NCI-H82 treated with DMSO at 0.1 percent for 48 hours (cell line): Measurements from ENCODE around the gene EID2.
A peak's percentile ranks its signal among the peaks of the same experiment; 100 is the strongest.

ENCODE experiments used
- DNase-seq: peaks from one replicate; lab custom pipeline; 2025; ENCODE audit not compliant: unreplicated experiment; lab: John Stamatoyannopoulos, UW

Gene EID2, protein sequence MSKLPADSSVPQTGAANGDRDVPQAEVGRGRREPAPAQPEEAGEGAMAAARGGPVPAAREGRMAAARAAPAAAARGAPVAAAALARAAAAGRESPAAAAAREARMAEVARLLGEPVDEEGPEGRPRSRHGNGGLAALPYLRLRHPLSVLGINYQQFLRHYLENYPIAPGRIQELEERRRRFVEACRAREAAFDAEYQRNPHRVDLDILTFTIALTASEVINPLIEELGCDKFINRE

GRCh38 chr19:39539518-39540332 is at the start of gene EID2:
Gene EID2, minus strand, starts transcription at chr19:39540161. Its CDS starts 82 bp downstream, at chr19:39540079.
- peak; percentile 86 for DNase-seq

DNA sequence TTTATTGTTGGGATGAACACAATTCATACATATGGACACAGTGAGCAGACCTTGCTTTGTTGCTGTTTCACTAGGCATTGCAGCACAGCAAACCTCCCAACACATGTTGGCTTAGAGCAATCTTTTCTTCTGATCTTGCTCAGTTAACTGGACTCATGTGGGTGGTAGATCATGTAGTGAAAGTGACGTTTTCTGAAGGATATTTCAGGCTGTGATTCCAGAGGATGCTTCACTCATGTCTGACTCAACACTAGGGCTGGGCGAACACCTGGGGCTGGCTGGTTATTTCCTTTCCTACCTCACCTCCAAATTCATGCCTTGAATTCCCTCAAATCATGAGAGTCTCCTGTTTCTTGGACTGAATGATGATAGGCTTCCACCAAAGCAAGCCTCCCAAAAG is 48.1 kb upstream of the EID2 start:
- no peak for DNase-seq

- no peak for DNase-seq
Observed at GRCh38 chr19:39587496-39587895, 47.5 kb upstream of the EID2 start.

- no peak for DNase-seq
Observed at GRCh38 chr19:39582891-39583625, 43.1 kb upstream of the EID2 start.

DNA sequence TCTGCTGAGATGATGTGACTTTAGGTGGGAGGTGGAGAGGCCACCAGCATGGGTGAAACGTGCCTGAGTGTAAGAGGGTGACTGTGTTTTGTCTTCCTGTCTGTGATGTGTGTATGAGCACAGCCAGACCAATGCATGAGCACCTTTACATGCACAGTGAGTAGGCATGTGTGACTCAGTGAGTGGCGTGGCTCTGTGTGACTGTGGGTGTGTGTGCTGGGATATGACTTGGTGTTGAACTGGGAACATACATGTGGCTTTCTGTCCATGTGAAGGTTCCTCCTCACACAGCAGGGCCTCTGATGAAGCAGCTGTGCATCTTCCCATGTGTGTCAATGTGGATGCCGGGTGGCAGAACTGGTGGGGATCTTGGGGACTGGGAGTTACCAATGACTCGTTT is 42.5 kb upstream of the EID2 start:
- DNase-seq = no peak

DNA sequence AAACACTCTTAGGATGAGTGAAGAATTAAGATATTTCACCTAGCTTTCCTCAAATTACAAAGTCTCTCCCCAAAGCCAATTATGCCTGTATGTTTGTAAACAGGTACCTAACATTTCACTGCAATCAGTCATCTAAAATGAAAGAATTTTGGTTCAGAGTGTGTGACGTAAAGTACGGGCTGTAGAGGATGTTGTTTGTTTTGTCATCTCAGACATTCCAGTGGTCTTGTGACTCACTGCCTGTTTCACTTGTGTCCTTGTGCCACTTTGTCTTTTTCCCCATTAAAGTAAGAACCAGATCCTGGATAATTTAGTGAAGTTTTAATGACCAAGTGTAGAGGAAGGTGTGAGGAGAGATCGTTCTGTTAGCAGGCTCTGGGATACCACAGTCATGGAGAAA is 28.6 kb upstream of the EID2 start:
- DNase-seq = no peak

- no peak for DNase-seq
Observed at GRCh38 chr19:39566064-39566463, 26.1 kb upstream of the EID2 start.

DNA sequence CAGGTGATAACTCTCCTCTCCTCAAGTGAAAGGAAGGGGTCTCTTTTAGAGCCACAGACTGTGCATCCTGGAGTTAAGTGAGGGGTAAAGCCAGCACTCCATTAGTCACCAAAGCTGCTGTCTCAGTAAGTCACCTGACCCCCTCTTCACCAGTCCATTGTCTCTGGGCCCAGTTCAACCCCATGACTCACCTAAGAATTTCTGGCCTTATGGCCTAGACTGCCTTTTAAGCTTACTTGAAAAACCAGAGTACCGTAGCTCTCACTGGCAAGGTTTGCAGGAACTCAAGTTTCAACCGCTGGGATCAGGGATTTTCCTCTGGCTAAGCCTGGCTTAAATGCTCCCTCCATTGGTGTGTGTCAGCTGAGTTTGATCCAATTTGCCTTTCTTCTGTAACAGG is 23.4 kb upstream of the EID2 start:
- peak; percentile 42 for DNase-seq

DNA sequence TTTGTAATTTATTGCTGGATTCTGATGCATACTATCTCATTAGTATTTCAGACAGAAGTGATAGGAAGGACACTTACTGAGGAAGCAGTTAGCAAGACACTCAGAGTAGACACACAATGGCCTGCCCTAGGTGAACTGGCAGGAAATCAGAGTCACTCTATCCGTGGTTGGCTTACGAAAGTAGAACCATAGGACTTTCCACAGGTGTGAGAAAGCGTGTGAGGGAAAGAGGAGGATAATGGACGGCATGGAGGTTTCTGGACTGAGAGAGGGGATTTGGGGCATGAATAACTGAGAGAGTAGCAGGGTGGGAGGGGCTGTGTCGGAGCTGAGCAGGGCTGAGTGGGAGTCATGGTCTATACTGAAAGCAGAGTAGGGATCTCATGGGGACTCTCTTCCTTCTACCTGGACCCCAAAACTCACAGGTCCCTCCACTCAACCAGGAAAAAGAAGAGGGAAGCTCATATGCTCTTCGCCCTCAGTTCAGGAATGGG is 18.7 kb upstream of the EID2 start:
- no peak for DNase-seq

GRCh38 chr19:39557811-39558623 is 18.1 kb upstream of the EID2 start:
- no peak for DNase-seq

- DNase-seq = no peak
Observed at GRCh38 chr19:39555883-39556282, 15.9 kb upstream of the EID2 start.

DNA sequence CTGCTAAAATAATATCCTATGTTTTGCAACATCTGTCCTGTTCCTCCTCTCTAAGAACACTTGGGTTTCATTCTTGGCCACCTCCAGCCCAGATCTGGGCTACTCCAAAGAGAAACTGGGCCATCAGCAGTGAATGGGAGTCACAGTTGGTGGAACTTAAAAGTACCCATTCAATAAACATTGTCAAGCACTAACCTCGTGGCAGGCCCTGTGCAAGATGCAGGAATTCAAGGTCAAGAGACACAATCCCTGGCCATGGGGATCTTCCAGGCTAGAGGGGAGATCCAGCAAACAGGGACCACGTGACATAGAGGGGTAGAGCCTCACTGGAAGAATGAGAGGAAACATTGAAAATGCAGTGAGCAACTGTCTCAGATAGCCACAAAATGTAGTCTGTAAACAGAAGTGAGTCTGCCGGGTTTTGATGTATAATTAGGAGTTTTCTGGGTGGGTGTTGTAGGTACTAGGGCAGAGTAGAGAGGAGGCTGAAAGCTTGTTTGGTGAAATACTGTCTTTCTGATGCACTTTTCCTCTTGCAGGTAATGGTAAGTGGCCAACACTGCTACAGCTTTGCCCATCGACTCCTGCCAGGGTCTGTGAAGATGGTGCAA is 14.8 kb upstream of the EID2 start:
- no peak for DNase-seq

DNA sequence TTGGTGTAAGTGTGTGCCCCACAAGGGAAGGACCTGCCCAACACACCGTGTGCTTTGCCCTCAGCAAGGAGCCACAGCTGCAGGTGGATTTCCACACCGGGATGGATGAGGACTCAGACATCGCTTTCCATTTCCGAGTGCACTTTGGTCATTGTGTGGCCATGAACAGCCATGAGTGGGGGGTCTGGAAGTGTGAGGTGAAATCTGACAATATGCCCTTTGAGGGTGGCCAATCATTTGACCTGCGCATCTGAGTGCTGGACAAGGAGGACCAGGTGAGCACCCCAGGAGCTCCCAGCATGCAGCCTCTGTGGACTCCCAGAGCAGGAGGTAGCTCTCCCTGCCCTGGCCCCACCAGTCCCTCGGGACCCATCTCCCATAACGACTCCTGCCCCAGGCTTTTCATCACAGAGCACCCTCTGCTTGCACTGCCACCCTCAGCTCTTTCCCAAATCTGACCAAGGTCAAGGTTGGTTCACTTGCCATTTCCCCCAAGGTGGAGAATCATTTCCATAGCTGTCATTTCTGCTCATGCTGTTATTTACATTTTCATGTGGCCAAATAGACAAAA is 13.2 kb upstream of the EID2 start:
- no peak for DNase-seq

GRCh38 chr19:39550197-39550596 is 10.2 kb upstream of the EID2 start:
- DNase-seq = no peak

DNA sequence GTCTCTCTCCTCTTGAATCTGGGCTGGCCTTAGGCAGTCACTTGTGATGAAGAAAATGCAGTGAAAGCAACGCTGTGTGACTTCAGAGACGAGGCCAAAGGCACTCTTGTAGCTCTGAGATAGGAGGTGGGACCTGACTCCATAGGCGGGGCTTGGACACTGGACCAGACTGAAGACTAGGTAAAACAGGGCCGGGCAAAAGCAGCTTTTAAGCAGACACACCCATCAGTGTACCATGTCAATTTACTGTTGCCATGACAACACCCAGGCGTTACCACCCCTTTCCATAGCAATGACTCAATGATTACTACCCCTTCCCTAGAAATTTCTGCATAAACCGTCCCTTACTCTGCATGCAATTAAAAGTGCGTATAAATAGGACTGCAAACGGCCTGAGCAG is 6.6 kb upstream of the EID2 start:
- DNase-seq = no peak

DNA sequence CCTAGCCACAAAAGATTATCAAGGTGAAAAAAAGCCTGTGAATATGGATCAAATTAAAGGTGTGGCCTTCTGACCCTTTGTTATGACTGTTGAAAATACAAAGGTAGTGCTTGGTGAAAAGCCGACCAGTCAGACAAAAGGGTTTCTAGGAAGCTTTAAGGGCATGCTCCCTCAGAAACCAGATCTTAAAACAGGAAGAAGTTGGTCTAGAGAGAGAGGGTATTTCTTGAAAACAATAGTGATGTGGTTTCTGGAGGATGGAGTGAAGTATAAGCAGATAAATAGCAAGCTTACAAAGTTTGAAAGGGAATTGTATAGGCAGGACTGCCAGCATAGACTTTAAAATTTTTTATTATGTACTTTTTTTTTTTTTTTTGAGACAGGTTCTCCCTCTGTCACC is 5.0 kb upstream of the EID2 start:
- no peak for DNase-seq

DNA sequence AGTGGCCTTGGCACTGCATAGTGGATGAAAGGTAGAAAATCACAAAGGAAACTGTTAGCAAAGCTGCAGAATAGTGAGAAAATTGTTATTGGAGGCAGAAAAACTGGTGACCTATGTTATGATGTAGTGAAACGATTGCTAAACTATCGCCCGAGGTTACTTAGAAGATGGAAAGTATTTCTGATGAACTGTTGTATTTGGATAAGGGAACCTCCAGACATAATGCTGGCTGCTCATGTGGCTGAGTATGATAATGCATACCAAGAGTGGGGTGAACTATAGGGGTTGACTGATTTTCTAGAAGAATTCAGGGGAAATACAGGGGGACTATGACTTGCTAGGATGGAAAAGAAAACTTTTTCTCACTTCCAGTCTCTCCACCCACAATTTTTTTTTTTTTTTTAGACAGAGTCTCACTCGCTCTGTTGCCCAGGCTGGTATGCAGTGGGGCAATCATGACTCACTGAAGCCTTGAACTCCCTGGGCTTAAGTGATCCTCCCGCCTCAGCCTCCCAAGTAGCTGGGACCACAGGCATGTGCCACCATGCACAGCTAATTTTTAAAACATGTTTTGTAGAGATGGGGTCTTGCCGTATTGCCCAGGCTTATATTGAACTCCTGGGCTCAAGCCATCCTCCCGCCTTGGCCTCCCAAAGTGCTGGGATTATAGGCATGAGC is 4.4 kb upstream of the EID2 start:
- no peak for DNase-seq

GRCh38 chr19:39543477-39543857 is 3.5 kb upstream of the EID2 start:
- no peak for DNase-seq

DNA sequence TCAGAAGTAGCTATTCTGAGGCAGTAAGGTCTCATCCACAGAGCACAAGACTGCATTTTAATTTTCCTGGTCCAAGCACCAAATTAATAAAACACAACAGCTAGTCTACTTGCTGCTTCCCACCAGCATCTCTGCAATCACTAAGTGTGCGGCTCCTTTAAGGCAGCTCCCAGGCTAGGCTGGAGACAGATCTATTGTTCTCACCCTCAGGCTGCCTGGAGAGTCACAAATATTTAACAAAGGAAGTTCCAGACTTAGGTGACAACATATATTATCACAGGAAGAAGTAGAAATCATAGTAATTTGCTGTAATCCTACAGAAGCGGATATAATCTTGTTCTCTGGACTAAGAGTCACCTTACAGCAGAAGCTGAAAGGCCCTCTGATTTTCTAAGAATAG is 2.2 kb upstream of the EID2 start:
- DNase-seq = no peak

GRCh38 chr19:39540333-39540673 is 342 bp upstream of the EID2 start:
- no peak for DNase-seq
